ENCODE results near the gene NTSR1.

- TF ChIP-seq CTCF (IDR thresholded peaks at IDR 0.05) (no peak), POLR2A (IDR thresholded peaks at IDR 0.05) (no peak), POLR2AphosphoS5 (IDR thresholded peaks at IDR 0.05) (no peak)
Observed at GRCh38 chr20:62677678-62678077, 31.0 kb upstream of the NTSR1 start.
